Activated T-cell treated with anti-CD3 and anti-CD28 coated beads, Interleukin-2, amount 50 U/mL, for 24 hours (primary cell): ENCODE data around the gene MAP3K6.
A peak's percentile ranks its signal among the peaks of the same experiment; 100 is the strongest.
"Not testable (repeated sequence)": the region's sequence is repeated elsewhere in the genome, so short reads cannot be mapped to it uniquely, and the experiment has no call there.

Source experiments
- DNase-seq: peaks from one replicate; pipeline ENCODE4 v3.0.0-alpha.2; 2020
- H3K27ac Mint-ChIP-seq: 2 replicates; pipeline ENCODE4 v1.8.0; 2020; ENCODE audit warnings: mild to moderate bottlenecking, mixed read lengths
- H3K27me3 Mint-ChIP-seq: 2 replicates; pipeline ENCODE4 v1.8.0; 2020; ENCODE audit warnings: mixed read lengths
- H3K36me3 Mint-ChIP-seq: 2 replicates; pipeline ENCODE4 v1.8.0; 2020; ENCODE audit warnings: low read depth, mixed read lengths
- H3K4me1 Mint-ChIP-seq: 2 replicates; pipeline ENCODE4 v1.8.0; 2020; ENCODE audit warnings: low read depth, mixed read lengths
- H3K4me3 Mint-ChIP-seq: 2 replicates; pipeline ENCODE4 v1.8.0; 2020; ENCODE audit warnings: mild to moderate bottlenecking, moderate library complexity, mixed read lengths
- H3K9me3 Mint-ChIP-seq: 2 replicates; pipeline ENCODE4 v1.8.0; 2020; ENCODE audit warnings: mixed read lengths

The MAP3K6 gene

GRCh38 chr1:27391511-27392095, 24.8 kb upstream of the MAP3K6 start:
- peaks cover 3% of the 10 kb centered on the region for H3K36me3 Mint-ChIP-seq
- peak overlapping the region; percentile 86 for H3K4me3 Mint-ChIP-seq
- peak overlapping the region; percentile 95 for H3K27ac Mint-ChIP-seq
- H3K27me3 Mint-ChIP-seq: no peaks in the 10 kb centered on the region
- peaks cover 22% of the 10 kb centered on the region for H3K4me1 Mint-ChIP-seq
- H3K9me3 Mint-ChIP-seq: no peaks in the 10 kb centered on the region
- DNase-seq: peak; percentile 51

GRCh38 chr1:27388337-27389005, 21.7 kb upstream of the MAP3K6 start:
- H3K4me1 Mint-ChIP-seq: peaks cover 16% of the 10 kb centered on the region
- peaks cover 3% of the 10 kb centered on the region for H3K36me3 Mint-ChIP-seq
- H3K4me3 Mint-ChIP-seq: no peak overlapping the region
- no peaks in the 10 kb centered on the region for H3K27me3 Mint-ChIP-seq
- peak; percentile 82 for DNase-seq
- H3K9me3 Mint-ChIP-seq: no peaks in the 10 kb centered on the region
- H3K27ac Mint-ChIP-seq: no peak overlapping the region

- H3K36me3 Mint-ChIP-seq, H3K27me3 Mint-ChIP-seq, H3K27ac Mint-ChIP-seq, H3K4me1 Mint-ChIP-seq, H3K9me3 Mint-ChIP-seq, H3K4me3 Mint-ChIP-seq, DNase-seq: not testable (repeated sequence)
Observed at GRCh38 chr1:27384797-27385196, 18.0 kb upstream of the MAP3K6 start.

- H3K27me3 Mint-ChIP-seq: no peaks in the 10 kb centered on the region
- no peak for DNase-seq
- H3K27ac Mint-ChIP-seq: no peak overlapping the region
- H3K36me3 Mint-ChIP-seq: no peaks in the 10 kb centered on the region
- no peaks in the 10 kb centered on the region for H3K9me3 Mint-ChIP-seq
- H3K4me3 Mint-ChIP-seq: no peak overlapping the region
- no peaks in the 10 kb centered on the region for H3K4me1 Mint-ChIP-seq
Observed at GRCh38 chr1:27383661-27384060, 16.9 kb upstream of the MAP3K6 start.

GRCh38 chr1:27383039-27383605, 16.4 kb upstream of the MAP3K6 start, which contains the start of gene CD164L2:
Gene CD164L2 (minus strand): TSS chr1:27383333. CDS start chr1:27383239, 94 bp downstream.
- peak; percentile 66 for DNase-seq
- Mint-ChIP-seq H3K9me3 (no peaks in the 10 kb centered on the region), H3K27me3 (no peaks in the 10 kb centered on the region), H3K27ac (no peak within 1 kb of the TSS), H3K36me3 (no peaks in the 10 kb centered on the region), H3K4me3 (no peak within 1 kb of the TSS), H3K4me1 (no peaks in the 10 kb centered on the region)

GRCh38 chr1:27381969-27382762, 15.4 kb upstream of the MAP3K6 start:
- Mint-ChIP-seq H3K9me3 (no peaks in the 10 kb centered on the region), H3K27me3 (no peaks in the 10 kb centered on the region), H3K4me1 (no peaks in the 10 kb centered on the region), H3K27ac (no peak overlapping the region), H3K36me3 (no peaks in the 10 kb centered on the region), H3K4me3 (no peak overlapping the region)
- DNase-seq: no peak

GRCh38 chr1:27380766-27381733, 14.3 kb upstream of the MAP3K6 start:
- no peak overlapping the region for H3K4me3 Mint-ChIP-seq
- DNase-seq: no peak
- H3K4me1 Mint-ChIP-seq: no peaks in the 10 kb centered on the region
- H3K27me3 Mint-ChIP-seq: no peaks in the 10 kb centered on the region
- H3K27ac Mint-ChIP-seq: peak overlapping the region; percentile 32
- no peaks in the 10 kb centered on the region for H3K36me3 Mint-ChIP-seq
- H3K9me3 Mint-ChIP-seq: no peaks in the 10 kb centered on the region

GRCh38 chr1:27380224-27380623, 13.5 kb upstream of the MAP3K6 start:
- Mint-ChIP-seq H3K36me3 (no peaks in the 10 kb centered on the region), H3K4me1 (no peaks in the 10 kb centered on the region), H3K9me3 (no peaks in the 10 kb centered on the region), H3K27me3 (no peaks in the 10 kb centered on the region), H3K4me3 (no peak overlapping the region), H3K27ac (no peak overlapping the region)
- DNase-seq: no peak

- H3K4me3 Mint-ChIP-seq: no peak overlapping the region
- no peaks in the 10 kb centered on the region for H3K36me3 Mint-ChIP-seq
- DNase-seq: no peak
Observed at GRCh38 chr1:27379564-27380122, 12.9 kb upstream of the MAP3K6 start.

GRCh38 chr1:27377760-27378495, 11.2 kb upstream of the MAP3K6 start:
- Mint-ChIP-seq H3K4me1 (no peaks in the 10 kb centered on the region), H3K27ac (no peak overlapping the region), H3K27me3 (no peaks in the 10 kb centered on the region), H3K4me3 (no peak overlapping the region), H3K9me3 (no peaks in the 10 kb centered on the region), H3K36me3 (no peaks in the 10 kb centered on the region)
- no peak for DNase-seq

More at GRCh38 chr1:27379564-27380122, 12.9 kb upstream of the MAP3K6 start:
- H3K4me1 Mint-ChIP-seq: no peaks in the 10 kb centered on the region
- H3K9me3 Mint-ChIP-seq: no peaks in the 10 kb centered on the region
- H3K27ac Mint-ChIP-seq: no peak overlapping the region
- no peaks in the 10 kb centered on the region for H3K27me3 Mint-ChIP-seq

- no peaks in the 10 kb centered on the region for H3K36me3 Mint-ChIP-seq
- peaks cover 2% of the 10 kb centered on the region for H3K4me1 Mint-ChIP-seq
- no peaks in the 10 kb centered on the region for H3K9me3 Mint-ChIP-seq
- DNase-seq: no peak
- H3K27me3 Mint-ChIP-seq: no peaks in the 10 kb centered on the region
- H3K4me3 Mint-ChIP-seq: no peak within 1 kb of the TSS
- no peak within 1 kb of the TSS for H3K27ac Mint-ChIP-seq
Observed at GRCh38 chr1:27374362-27375086, 7.8 kb upstream of the MAP3K6 start, which contains the start of gene FCN3. Gene FCN3 (minus strand): TSS chr1:27374824. CDS start chr1:27374818, 6 bp downstream.

GRCh38 chr1:27372808-27373690, 6.3 kb upstream of the MAP3K6 start:
- Mint-ChIP-seq H3K4me3 (no peak overlapping the region), H3K27me3 (no peaks in the 10 kb centered on the region), H3K4me1 (peaks cover 6% of the 10 kb centered on the region), H3K27ac (no peak overlapping the region), H3K9me3 (no peaks in the 10 kb centered on the region), H3K36me3 (no peaks in the 10 kb centered on the region)
- DNase-seq: no peak
